B cell (primary cell): ENCODE data around the gene ISG15. TPM values are rescaled to one million over a fixed set of nuclear protein-coding genes. Genes with fewer than 3 reads are reported as not detected.

Experiments used
- ATAC-seq: fragments of 200-7000 bp; cut with Tn5 transposase; one replicate; pipeline ENCODE4 v1.10.0; 2021; ENCODE audit warnings: low read depth, mild to moderate bottlenecking, moderate number of reproducible peaks, moderate library complexity
- CTCF ChIA-PET: fragments of 350-600 bp; sonication (Branson Sonifier 250); formaldehyde crosslinking; loops from one replicate; lab custom pipeline; 2021; ENCODE audit warnings: antibody characterized with exemption, inconsistent platforms; lab: Charles Lee
- POLR2A ChIA-PET: fragments of 350-600 bp; sonication (Branson Sonifier 250); formaldehyde crosslinking; loops from one replicate; lab custom pipeline; 2021; ENCODE audit warnings: antibody characterized with exemption; lab: Charles Lee
- DNase-seq: peaks from one replicate; pipeline ENCODE4 v3.0.0; 2013
- H2AFZ ChIP-seq: 2 replicates; pipeline ENCODE4 v1.6.1; 2012; ENCODE audit warnings: mild to moderate bottlenecking, low read depth, low read length; ENCODE audit not compliant: insufficient read depth, poor library complexity, severe bottlenecking
- H3K27ac ChIP-seq, 2 donors: 1 replicate in 1 of 2; 2 replicates in 1 of 2; pipeline ENCODE4 v1.5.1; 2012 to 2013; ENCODE audit warnings: low read length in 2 of 2, mild to moderate bottlenecking in 2 of 2, moderate library complexity in 1 of 2
- H3K27me3 ChIP-seq, 4 experiments: fragments of 200-600 bp in 1 of 4; sonication (generic) in 1 of 4; replicated peaks in 1 of 4; 1 replicate in 2 of 4; 2 replicates in 2 of 4; pipeline versions ENCODE4 v1.6.1 to v1.7.0; 2013 to 2016; ENCODE audit warnings: low read length in 3 of 4, mild to moderate bottlenecking in 2 of 4, mixed read lengths in 1 of 4, moderate library complexity in 1 of 4; ENCODE audit not compliant: insufficient read depth in 4 of 4, control insufficient read depth in 3 of 4; ENCODE audit errors: control extremely low read depth in 1 of 4
- H3K36me3 ChIP-seq, 2 experiments: replicated peaks in 1 of 2; 1 replicate in 1 of 2; 2 replicates in 1 of 2; pipeline versions ENCODE4 v1.6.1 to v1.7.1; 2013; ENCODE audit warnings: low read length in 1 of 2; ENCODE audit not compliant: insufficient read depth in 2 of 2, control insufficient read depth in 1 of 2; ENCODE audit errors: control extremely low read depth in 1 of 2, extremely low read depth in 1 of 2
- H3K4me1 ChIP-seq, 2 donors: fragments of 200-600 bp in 1 of 2; sonication (generic) in 1 of 2; 1 replicate in 1 of 2; 2 replicates in 1 of 2; pipeline versions ENCODE4 v1.5.1 to v1.6.1; 2013 to 2017; ENCODE audit warnings: low read length in 2 of 2; ENCODE audit not compliant: control insufficient read depth in 2 of 2, insufficient read depth in 2 of 2
- H3K4me2 ChIP-seq: replicated peaks from 2 replicates; pipeline ENCODE3; 2012; ENCODE audit warnings: mild to moderate bottlenecking, low read depth, low read length; ENCODE audit not compliant: poor library complexity, severe bottlenecking
- H3K4me3 ChIP-seq, 5 experiments: fragments of 200-600 bp in 1 of 5; sonication (generic) in 1 of 5; 1 replicate in 3 of 5; 2 replicates in 2 of 5; pipeline versions ENCODE4 v1.5.1 to v1.7.0; 2011 to 2016; ENCODE audit warnings: low read length in 4 of 5, mild to moderate bottlenecking in 4 of 5, low read depth in 2 of 5, control low read depth in 1 of 5, moderate library complexity in 1 of 5; ENCODE audit not compliant: insufficient read depth in 1 of 5; ENCODE audit errors: control extremely low read depth in 1 of 5, extremely low read depth in 1 of 5
- H3K79me2 ChIP-seq: fragments of 200-600 bp; sonication (generic); one replicate; pipeline ENCODE4 v1.6.0; 2016; ENCODE audit warnings: low read length; ENCODE audit not compliant: control insufficient read depth, insufficient read depth
- H3K9ac ChIP-seq: fragments of 200-600 bp; sonication (generic); 2 replicates; pipeline ENCODE4 v1.6.1; 2017; ENCODE audit warnings: mild to moderate bottlenecking, low read length, moderate library complexity
- H3K9me3 ChIP-seq, 3 donors: one replicate each; pipeline versions ENCODE4 v1.6.1 to v1.7.1; 2013; ENCODE audit warnings: low read length in 2 of 3; ENCODE audit not compliant: control insufficient read depth in 2 of 3, insufficient read depth in 1 of 3; ENCODE audit errors: control extremely low read depth in 1 of 3
- H4K20me1 ChIP-seq: 2 replicates; pipeline ENCODE4 v1.6.0; 2012; ENCODE audit warnings: mild to moderate bottlenecking, low read length; ENCODE audit not compliant: insufficient read depth, control insufficient read depth, poor library complexity, severe bottlenecking
- H3K27ac Mint-ChIP-seq: one replicate; pipeline ENCODE4 v1.8.0; 2021; ENCODE audit warnings: mixed read lengths
- H3K27me3 Mint-ChIP-seq: one replicate; pipeline ENCODE4 v1.8.0; 2021; ENCODE audit warnings: mixed read lengths
- H3K4me1 Mint-ChIP-seq: one replicate; pipeline ENCODE4 v1.8.0; 2021; ENCODE audit warnings: mixed read lengths
- H3K4me3 Mint-ChIP-seq: one replicate; pipeline ENCODE4 v1.8.0; 2021; ENCODE audit warnings: mixed read lengths
- H3K9me3 Mint-ChIP-seq: one replicate; pipeline ENCODE4 v1.8.0; 2022; ENCODE audit warnings: mixed read lengths; ENCODE audit not compliant: insufficient read depth
- CTCF ChIP-seq: fragments of 200-600 bp; IDR thresholded peaks from one replicate; pipeline ENCODE4 v1.8.0; 2022; ENCODE audit warnings: antibody characterized with exemption, mild to moderate bottlenecking
- EZH2 ChIP-seq: IDR thresholded peaks from 2 replicates; pipeline ENCODE4 v1.6.1; 2012; ENCODE audit warnings: borderline replicate concordance, low read depth, mild to moderate bottlenecking, moderate library complexity, low read length; ENCODE audit not compliant: insufficient read depth, poor library complexity, severe bottlenecking
- WGBS: methylation state at CpG from one replicate; pipeline ENCODE4 v1.1.5; 2013; ENCODE audit warnings: missing lambda C conversion rate; ENCODE audit not compliant: insufficient coverage; 5-methylcytosine and 5-hydroxymethylcytosine counted together
- intact Hi-C: fragments of 100-400 bp; cut with micrococcal nuclease; formaldehyde crosslinking; loops from one replicate; pipeline ENCODE4 v1.10.0; 2022
- polyA plus RNA-seq: library from polyadenylated mRNA; depleted of rRNA; stranded (reverse); fragments of >200 nt; gene quantifications from 2 replicates; pipeline ENCODE4 v1.2.3, GENCODE V29; 2012
- total RNA-seq, 2 donors: library from RNA; stranded (reverse); fragments of 120-200 nt in 1 of 2; gene quantifications; 1 replicate in 1 of 2; 2 replicates in 1 of 2; pipeline versions ENCODE4 v1.2.3 to v1.2.4, GENCODE V29; 2013 to 2022

The ISG15 gene
- total and polyA plus RNA-seq, 2 donors (not counting 1 experiment from before 2014, with no cell fraction given) = 28.3 to 91.4 TPM

GRCh38 chr1:964691-965525, 48.4 kb upstream of the ISG15 start:
- Histone ChIP-seq H2AFZ (no peak overlapping the region), H4K20me1 (no peaks in the 10 kb centered on the region), H3K4me3 (no peak overlapping the region), H3K36me3 (no peaks in the 10 kb centered on the region), H3K9me3 (no peaks in the 10 kb centered on the region), H3K27ac (no peak overlapping the region), H3K9ac (no peak overlapping the region), H3K27me3 (peaks cover 0 to 21% (median 5%) of the 10 kb centered on the region in 4 experiments), H3K79me2 (no peaks in the 10 kb centered on the region), H3K4me1 (peaks cover 16 to 24% of the 10 kb centered on the region in 2 donors), H3K4me2 (no peak overlapping the region)
- DNase-seq (no peak), ATAC-seq (no peak)
- no peak overlapping the region for H3K4me3 Mint-ChIP-seq
- H3K9me3 Mint-ChIP-seq = no peaks in the 10 kb centered on the region
- TF ChIP-seq EZH2 = no peak
- TF ChIP-seq CTCF = no peak
- ChIA-PET POLR2A (no interaction called here), CTCF (no interaction called here)
- peaks cover 13% of the 10 kb centered on the region for H3K27me3 Mint-ChIP-seq
- intact Hi-C loops = no loop called here
- H3K4me1 Mint-ChIP-seq = peaks cover 6% of the 10 kb centered on the region
- no peak overlapping the region for H3K27ac Mint-ChIP-seq
- WGBS = 94% methylated on average over 31 of the region's 51 CpGs

- no peaks in the 10 kb centered on the region for H3K36me3 ChIP-seq
- peaks cover 13% of the 10 kb centered on the region for H3K27me3 Mint-ChIP-seq
- CTCF ChIA-PET = no interaction called here
- peak overlapping the region; percentile 32 for H3K4me3 Mint-ChIP-seq
- H3K4me3 ChIP-seq = no peak overlapping the region
- H3K27me3 ChIP-seq = peaks cover 0 to 27% (median 6%) of the 10 kb centered on the region in 4 experiments
- no peak overlapping the region for H3K27ac Mint-ChIP-seq
- H3K27ac ChIP-seq = no peak overlapping the region
- DNase-seq (no peak), ATAC-seq (no peak)
- no peaks in the 10 kb centered on the region for H4K20me1 ChIP-seq
- no peaks in the 10 kb centered on the region for H3K9me3 ChIP-seq
- TF ChIP-seq EZH2 (no peak), CTCF (no peak)
- POLR2A ChIA-PET = no interaction called here
- no peaks in the 10 kb centered on the region for H3K9me3 Mint-ChIP-seq
- H3K4me2 ChIP-seq = peak overlapping the region; percentile 99
- no peaks in the 10 kb centered on the region for H3K79me2 ChIP-seq
- intact Hi-C loops = no loop called here
- peaks cover 13 to 20% of the 10 kb centered on the region in 2 donors for H3K4me1 ChIP-seq
- no peak overlapping the region for H2AFZ ChIP-seq
- no peak overlapping the region for H3K9ac ChIP-seq
- WGBS = 69% methylated on average over 26 of the region's 26 CpGs
- H3K4me1 Mint-ChIP-seq = peaks cover 6% of the 10 kb centered on the region
Observed at GRCh38 chr1:965526-966134, 47.7 kb upstream of the ISG15 start.
